HepG2 (cell line): ENCODE results near the gene HOXA7. TPM values are rescaled to one million over a fixed set of nuclear protein-coding genes. Genes with fewer than 3 reads are reported as not detected.

ENCODE experiments used
- ATF7 ChIP-seq, 2 experiments: fragments of 450-650 bp in 1 of 2; sonication (generic) in 1 of 2; formaldehyde crosslinking in 1 of 2; IDR thresholded peaks; 2 replicates each; pipeline versions ENCODE4 v1.4.0 to v1.6.1; 2016 to 2020; ENCODE audit warnings: antibody characterized with exemption in 1 of 2, mild to moderate bottlenecking in 1 of 2, missing genetic modification reagents in 1 of 2
- DMAP1 ChIP-seq: IDR thresholded peaks from 2 replicates; pipeline ENCODE4 v1.6.1; 2016
- FOSL2 ChIP-seq: sonication (generic); formaldehyde crosslinking; IDR thresholded peaks from 2 replicates; pipeline ENCODE4 v1.4.0; 2020; ENCODE audit warnings: missing genetic modification reagents
- FOXO1 ChIP-seq: sonication (generic); formaldehyde crosslinking; IDR thresholded peaks from 2 replicates; pipeline ENCODE4 v1.4.0; 2020; ENCODE audit warnings: missing genetic modification reagents
- GATAD2A ChIP-seq: IDR thresholded peaks from 2 replicates; pipeline ENCODE4 v1.6.1; 2016
- POGZ ChIP-seq: sonication (generic); formaldehyde crosslinking; IDR thresholded peaks from 2 replicates; pipeline ENCODE4 v1.4.0; 2020; ENCODE audit warnings: mild to moderate bottlenecking, missing genetic modification reagents
- ZNF510 ChIP-seq: sonication (generic); formaldehyde crosslinking; IDR thresholded peaks from 2 replicates; pipeline ENCODE4 v1.4.0; 2020; ENCODE audit warnings: low read depth, mild to moderate bottlenecking, missing genetic modification reagents
- ZNF557 ChIP-seq: sonication (generic); formaldehyde crosslinking; IDR thresholded peaks from 2 replicates; pipeline ENCODE4 v1.4.0; 2020; ENCODE audit warnings: missing genetic modification reagents
- ZNF562 ChIP-seq: sonication (generic); formaldehyde crosslinking; IDR thresholded peaks from 2 replicates; pipeline ENCODE4 v1.8.0; 2022; ENCODE audit warnings: missing genetic modification reagents, borderline replicate concordance
- ZNF567 ChIP-seq: sonication (generic); formaldehyde crosslinking; IDR thresholded peaks from 2 replicates; pipeline ENCODE4 v1.8.1; 2023; ENCODE audit warnings: mild to moderate bottlenecking, missing genetic modification reagents, borderline replicate concordance
- ZNF607 ChIP-seq: sonication (generic); formaldehyde crosslinking; IDR thresholded peaks from 2 replicates; pipeline ENCODE4 v1.5.1; 2020; ENCODE audit warnings: missing genetic modification reagents, mild to moderate bottlenecking, borderline replicate concordance
- ZNF616 ChIP-seq: sonication (generic); formaldehyde crosslinking; IDR thresholded peaks from 2 replicates; pipeline ENCODE4 v1.5.0; 2020; ENCODE audit warnings: low read depth, mild to moderate bottlenecking, missing genetic modification reagents
- ZNF7 ChIP-seq: IDR thresholded peaks from 2 replicates; pipeline ENCODE4 v1.6.1; 2016; ENCODE audit warnings: missing biosample characterization, missing genetic modification reagents
- ZNF768 ChIP-seq: sonication (generic); formaldehyde crosslinking; IDR thresholded peaks from 2 replicates; pipeline ENCODE4 v1.4.0; 2020; ENCODE audit warnings: missing genetic modification reagents
- ZNF839 ChIP-seq: sonication (generic); formaldehyde crosslinking; IDR thresholded peaks from 2 replicates; pipeline ENCODE4 v1.4.0; 2020; ENCODE audit warnings: missing genetic modification reagents, mild to moderate bottlenecking, borderline replicate concordance
- ZNF850 ChIP-seq: sonication (generic); formaldehyde crosslinking; conservative IDR thresholded peaks from 2 replicates; pipeline ENCODE4 v1.9.0; 2021; ENCODE audit warnings: mild to moderate bottlenecking, missing genetic modification reagents
- ZSCAN20 ChIP-seq: sonication (generic); formaldehyde crosslinking; IDR thresholded peaks from 2 replicates; pipeline ENCODE4 v1.4.0; 2020; ENCODE audit warnings: missing genetic modification reagents, mild to moderate bottlenecking, borderline replicate concordance
- polyA plus RNA-seq, 8 experiments: library from polyadenylated mRNA; depleted of rRNA in 3 of 8; stranded (reverse) in 7 of 8; unstranded in 1 of 8; fragments of >200 nt; fragmentation: Illumina TruSeq in 4 of 8; extraction: Trizol in 4 of 8; gene quantifications; 2 replicates each; pipeline versions ENCODE4 v1.2.1 to v1.2.3, GENCODE V29; 2011 to 2016; ENCODE audit warnings: low read depth in 4 of 8, missing spikeins in 1 of 8, mixed read lengths in 1 of 8; ENCODE audit not compliant: insufficient read depth in 1 of 8
- total RNA-seq, 5 experiments: library from RNA; depleted of rRNA; stranded (reverse); fragments of >200 nt; fragmentation: Illumina TruSeq; extraction: Trizol; gene quantifications; 2 replicates each; pipeline ENCODE4 v1.2.3, GENCODE V29; 2016; ENCODE audit warnings: low read depth in 1 of 5
- TF ChIP-seq, protein P1 (sequence below): sonication (generic); formaldehyde crosslinking; IDR thresholded peaks from 2 replicates; pipeline ENCODE4 v1.4.0; 2020; ENCODE audit warnings: missing genetic modification reagents; ENCODE audit errors: not compliant biosample characterization
- TF ChIP-seq, protein P2 (sequence below): conservative IDR thresholded peaks from 2 replicates; pipeline ENCODE4 v1.6.1; 2018; ENCODE audit warnings: missing genetic modification reagents
- TF ChIP-seq, protein P3 (sequence below): sonication (generic); formaldehyde crosslinking; IDR thresholded peaks from 2 replicates; pipeline ENCODE4 v1.9.0; 2021; ENCODE audit warnings: missing genetic modification reagents, borderline replicate concordance
- TF ChIP-seq, protein P4 (sequence below): sonication (generic); formaldehyde crosslinking; IDR thresholded peaks from 2 replicates; pipeline ENCODE4 v1.4.0; 2020; ENCODE audit warnings: missing genetic modification reagents
- TF ChIP-seq, protein P5 (sequence below): sonication (generic); formaldehyde crosslinking; IDR thresholded peaks from 2 replicates; pipeline ENCODE4 v1.5.0; 2020; ENCODE audit warnings: missing genetic modification reagents

The HOXA7 gene
- total and polyA plus RNA-seq, 2 of the 13 experiments (the other 11 are each of a cell fraction or from before 2014, with no cell fraction given), result 0.05 TPM; not detected in 1

DNA sequence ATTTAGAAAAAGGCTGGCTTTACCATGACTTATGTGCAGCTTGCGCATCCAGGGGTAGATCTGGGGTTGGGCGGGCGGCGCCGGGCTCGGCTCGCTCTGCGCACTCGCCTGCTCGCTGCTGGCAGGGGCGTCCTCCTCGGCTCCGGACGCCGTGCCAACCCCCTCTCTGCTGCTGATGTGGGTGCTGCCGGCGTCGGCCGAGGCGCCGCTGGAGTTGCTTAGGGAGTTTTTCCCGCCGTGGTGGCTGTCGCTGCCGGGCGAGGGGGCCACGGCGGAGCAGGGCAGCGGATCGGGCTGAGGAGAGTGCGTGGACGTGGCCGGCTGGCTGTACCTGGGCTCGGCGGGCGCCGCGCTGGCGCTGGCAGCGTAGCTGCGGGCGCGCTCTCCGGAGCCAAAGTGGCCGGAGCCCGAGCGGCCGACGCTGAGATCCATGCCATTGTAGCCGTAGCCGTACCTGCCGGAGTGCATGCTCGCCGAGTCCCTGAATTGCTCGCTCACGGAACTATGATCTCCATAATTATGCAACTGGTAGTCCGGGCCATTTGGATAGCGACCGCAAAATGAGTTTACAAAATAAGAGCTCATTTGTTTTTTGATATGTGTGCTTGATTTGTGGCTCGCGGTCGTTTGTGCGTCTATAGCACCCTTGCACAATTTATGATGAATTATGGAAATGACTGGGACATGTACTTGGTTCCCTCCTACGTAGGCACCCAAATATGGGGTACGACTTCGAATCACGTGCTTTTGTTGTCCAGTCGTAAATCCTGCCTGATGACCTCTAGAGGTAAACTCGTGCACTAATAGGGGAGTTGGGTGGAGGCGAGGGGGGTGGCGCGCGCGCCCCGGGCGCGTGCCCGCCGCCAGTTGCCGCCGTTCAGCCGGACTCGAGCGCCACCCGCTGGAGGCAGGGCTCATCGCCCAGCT, 13.2 kb downstream of the HOXA7 start, which contains the start of gene HOXA5 (continued):
- TF ChIP-seq ZNF7 (CRISPR knock-in tag), result no peak
- TF ChIP-seq, protein P1, sequence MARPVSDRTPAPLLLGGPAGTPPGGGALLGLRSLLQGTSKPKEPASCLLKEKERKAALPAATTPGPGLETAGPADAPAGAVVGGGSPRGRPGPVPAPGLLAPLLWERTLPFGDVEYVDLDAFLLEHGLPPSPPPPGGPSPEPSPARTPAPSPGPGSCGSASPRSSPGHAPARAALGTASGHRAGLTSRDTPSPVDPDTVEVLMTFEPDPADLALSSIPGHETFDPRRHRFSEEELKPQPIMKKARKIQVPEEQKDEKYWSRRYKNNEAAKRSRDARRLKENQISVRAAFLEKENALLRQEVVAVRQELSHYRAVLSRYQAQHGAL (CRISPR knock-in tag), result no peak
- no peak for TF ChIP-seq ATF7 (IDR thresholded peaks at IDR 0.05)
- TF ChIP-seq ATF7 (CRISPR knock-in tag; IDR thresholded peaks at IDR 0.05), result no peak
- TF ChIP-seq ZNF768, result no peak
- TF ChIP-seq FOSL2 (CRISPR knock-in tag), result no peak
- TF ChIP-seq ZNF839, result no peak
- no peak for TF ChIP-seq ZNF616 (CRISPR knock-in tag)
- no peak for TF ChIP-seq DMAP1 (CRISPR knock-in tag)
- no peak for TF ChIP-seq ZNF850
- TF ChIP-seq ZNF607 (CRISPR knock-in tag), result no peak; the same call in 1 of the 2 replicates
- TF ChIP-seq POGZ (CRISPR knock-in tag), result peak; percentile 82
- no peak for TF ChIP-seq ZNF557 (CRISPR knock-in tag)
- TF ChIP-seq, protein P2, sequence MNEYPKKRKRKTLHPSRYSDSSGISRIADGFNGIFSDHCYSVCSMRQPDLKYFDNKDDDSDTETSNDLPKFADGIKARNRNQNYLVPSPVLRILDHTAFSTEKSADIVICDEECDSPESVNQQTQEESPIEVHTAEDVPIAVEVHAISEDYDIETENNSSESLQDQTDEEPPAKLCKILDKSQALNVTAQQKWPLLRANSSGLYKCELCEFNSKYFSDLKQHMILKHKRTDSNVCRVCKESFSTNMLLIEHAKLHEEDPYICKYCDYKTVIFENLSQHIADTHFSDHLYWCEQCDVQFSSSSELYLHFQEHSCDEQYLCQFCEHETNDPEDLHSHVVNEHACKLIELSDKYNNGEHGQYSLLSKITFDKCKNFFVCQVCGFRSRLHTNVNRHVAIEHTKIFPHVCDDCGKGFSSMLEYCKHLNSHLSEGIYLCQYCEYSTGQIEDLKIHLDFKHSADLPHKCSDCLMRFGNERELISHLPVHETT, result no peak
- TF ChIP-seq FOXO1 (CRISPR knock-in tag), result no peak
- no peak for TF ChIP-seq ZNF562 (CRISPR knock-in tag)
- TF ChIP-seq, protein P3, sequence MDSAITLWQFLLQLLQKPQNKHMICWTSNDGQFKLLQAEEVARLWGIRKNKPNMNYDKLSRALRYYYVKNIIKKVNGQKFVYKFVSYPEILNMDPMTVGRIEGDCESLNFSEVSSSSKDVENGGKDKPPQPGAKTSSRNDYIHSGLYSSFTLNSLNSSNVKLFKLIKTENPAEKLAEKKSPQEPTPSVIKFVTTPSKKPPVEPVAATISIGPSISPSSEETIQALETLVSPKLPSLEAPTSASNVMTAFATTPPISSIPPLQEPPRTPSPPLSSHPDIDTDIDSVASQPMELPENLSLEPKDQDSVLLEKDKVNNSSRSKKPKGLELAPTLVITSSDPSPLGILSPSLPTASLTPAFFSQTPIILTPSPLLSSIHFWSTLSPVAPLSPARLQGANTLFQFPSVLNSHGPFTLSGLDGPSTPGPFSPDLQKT, result no peak
- TF ChIP-seq, protein P4, sequence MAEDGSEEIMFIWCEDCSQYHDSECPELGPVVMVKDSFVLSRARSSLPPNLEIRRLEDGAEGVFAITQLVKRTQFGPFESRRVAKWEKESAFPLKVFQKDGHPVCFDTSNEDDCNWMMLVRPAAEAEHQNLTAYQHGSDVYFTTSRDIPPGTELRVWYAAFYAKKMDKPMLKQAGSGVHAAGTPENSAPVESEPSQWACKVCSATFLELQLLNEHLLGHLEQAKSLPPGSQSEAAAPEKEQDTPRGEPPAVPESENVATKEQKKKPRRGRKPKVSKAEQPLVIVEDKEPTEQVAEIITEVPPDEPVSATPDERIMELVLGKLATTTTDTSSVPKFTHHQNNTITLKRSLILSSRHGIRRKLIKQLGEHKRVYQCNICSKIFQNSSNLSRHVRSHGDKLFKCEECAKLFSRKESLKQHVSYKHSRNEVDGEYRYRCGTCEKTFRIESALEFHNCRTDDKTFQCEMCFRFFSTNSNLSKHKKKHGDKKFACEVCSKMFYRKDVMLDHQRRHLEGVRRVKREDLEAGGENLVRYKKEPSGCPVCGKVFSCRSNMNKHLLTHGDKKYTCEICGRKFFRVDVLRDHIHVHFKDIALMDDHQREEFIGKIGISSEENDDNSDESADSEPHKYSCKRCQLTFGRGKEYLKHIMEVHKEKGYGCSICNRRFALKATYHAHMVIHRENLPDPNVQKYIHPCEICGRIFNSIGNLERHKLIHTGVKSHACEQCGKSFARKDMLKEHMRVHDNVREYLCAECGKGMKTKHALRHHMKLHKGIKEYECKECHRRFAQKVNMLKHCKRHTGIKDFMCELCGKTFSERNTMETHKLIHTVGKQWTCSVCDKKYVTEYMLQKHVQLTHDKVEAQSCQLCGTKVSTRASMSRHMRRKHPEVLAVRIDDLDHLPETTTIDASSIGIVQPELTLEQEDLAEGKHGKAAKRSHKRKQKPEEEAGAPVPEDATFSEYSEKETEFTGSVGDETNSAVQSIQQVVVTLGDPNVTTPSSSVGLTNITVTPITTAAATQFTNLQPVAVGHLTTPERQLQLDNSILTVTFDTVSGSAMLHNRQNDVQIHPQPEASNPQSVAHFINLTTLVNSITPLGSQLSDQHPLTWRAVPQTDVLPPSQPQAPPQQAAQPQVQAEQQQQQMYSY (CRISPR knock-in tag), result no peak
- TF ChIP-seq ZNF510, result no peak
- TF ChIP-seq ZSCAN20, result no peak
- TF ChIP-seq GATAD2A (CRISPR knock-in tag), result no peak
- TF ChIP-seq ZNF567 (CRISPR knock-in tag), result no peak
- TF ChIP-seq, protein P5, sequence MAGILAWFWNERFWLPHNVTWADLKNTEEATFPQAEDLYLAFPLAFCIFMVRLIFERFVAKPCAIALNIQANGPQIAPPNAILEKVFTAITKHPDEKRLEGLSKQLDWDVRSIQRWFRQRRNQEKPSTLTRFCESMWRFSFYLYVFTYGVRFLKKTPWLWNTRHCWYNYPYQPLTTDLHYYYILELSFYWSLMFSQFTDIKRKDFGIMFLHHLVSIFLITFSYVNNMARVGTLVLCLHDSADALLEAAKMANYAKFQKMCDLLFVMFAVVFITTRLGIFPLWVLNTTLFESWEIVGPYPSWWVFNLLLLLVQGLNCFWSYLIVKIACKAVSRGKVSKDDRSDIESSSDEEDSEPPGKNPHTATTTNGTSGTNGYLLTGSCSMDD (CRISPR knock-in tag), result no peak
